GM03348 (cell line): ENCODE results near the gene MUC4.
"Not testable (repeated sequence)": the region's sequence is repeated elsewhere in the genome, so short reads cannot be mapped to it uniquely, and the experiment has no call there.

Source experiments
- DNase-seq: peaks from one replicate; pipeline ENCODE4 v3.0.0; 2012; ENCODE audit warnings: low spot score

The MUC4 gene

DNA sequence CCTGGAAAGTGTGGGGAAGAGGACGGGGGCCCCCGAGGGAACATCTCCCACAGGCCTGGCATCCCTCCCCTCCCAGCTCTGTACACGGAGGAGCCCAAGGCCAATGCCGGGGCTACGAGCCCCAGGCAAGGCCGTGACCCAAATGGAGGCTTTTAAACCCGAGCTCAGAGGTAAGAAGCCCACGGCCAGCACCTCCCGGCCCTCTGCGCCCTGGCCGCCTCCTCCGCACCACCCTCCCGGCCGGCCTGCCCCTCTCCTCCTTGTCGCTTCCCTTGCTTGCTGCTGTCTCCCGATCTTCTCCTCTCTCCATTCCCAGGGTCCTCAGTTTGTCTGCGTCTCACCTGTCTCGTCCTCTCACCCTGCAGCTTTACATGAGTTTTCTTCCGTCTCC is 1.3 kb downstream of the MUC4 start:
- no peak for DNase-seq

DNA sequence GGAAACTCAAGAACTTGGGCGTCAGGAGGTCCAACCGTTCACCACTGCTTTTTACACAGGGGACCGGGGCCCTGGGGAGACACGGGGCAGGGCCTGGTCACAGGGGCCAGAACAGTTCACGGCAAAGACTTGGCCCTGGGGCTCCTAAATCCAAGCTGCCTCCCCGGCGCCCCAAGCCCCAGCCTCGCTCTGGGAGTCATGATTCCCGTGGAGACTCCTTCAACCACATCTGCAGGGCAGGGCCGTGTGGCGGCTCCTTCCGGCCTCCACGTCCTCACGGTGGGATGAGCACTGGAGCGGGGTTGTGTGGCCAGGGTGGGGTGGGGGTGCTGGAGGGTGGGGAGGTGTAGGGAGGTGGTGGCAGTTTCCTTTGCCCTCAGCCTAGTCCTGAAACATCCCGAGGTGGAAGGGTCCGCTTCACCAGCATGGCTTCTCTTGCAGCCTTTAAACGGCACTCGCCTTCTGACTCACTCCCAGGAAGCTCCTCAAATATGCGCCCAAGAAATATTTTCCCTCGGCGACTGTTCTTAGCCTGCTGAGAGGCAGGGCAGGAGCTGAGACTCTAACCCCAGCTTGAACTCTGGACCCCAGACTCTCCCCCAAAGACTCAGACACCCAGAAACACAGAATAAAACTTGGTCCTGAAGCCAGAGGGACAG is 1.8 kb downstream of the MUC4 start:
- DNase-seq, result peak; percentile 82

DNA sequence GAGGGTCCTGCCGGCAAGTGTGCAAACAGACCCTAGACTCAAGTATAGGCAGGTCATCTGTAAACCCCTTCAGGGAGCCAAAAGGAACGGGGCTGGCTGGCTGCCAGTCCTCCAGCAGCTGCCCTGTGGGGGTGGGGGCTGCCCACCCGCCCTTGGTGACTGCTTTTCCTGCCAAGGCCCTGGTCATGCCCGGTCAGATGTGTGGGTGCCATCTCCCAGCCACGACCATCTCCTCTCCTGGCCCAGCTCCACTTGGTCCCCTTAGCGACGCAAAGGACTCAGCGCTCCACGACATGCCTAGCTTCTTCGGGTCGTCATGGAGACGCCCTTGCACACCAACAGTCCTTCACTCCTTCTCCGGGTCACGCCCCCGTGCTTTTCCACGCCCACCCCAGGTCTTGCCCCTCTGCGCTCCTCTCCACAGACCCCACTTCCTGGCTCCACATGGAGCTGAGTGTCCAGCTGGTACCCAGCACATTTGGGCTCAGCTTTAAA is 2.4 kb downstream of the MUC4 start:
- no peak for DNase-seq

DNA sequence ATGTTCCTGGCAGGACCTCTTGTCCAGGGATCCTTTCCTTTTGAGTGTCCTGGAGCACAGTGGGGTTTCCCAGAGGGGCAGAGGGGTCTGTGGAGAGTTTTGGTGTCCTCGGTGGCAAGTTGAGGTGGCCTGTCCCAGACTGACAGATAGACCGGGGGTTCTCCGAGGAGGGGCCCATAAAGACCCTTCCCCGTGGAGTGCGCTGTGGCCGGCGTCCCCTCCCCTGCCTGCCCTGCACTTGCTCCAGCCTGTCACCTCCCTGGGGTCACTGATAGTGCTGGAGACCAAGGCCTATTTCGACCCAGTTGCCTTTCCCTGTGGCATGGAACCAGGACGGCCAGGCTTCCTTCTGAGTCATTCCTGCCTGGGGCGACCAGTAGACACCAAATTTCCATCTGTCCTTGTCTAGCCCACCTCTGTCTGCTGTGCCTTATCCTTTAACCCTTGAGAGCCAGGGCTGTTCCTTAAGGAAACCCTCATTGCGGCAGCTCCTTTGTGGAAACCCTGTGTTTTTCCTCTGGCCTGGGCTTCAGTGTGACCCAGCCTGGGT is 2.9 kb downstream of the MUC4 start:
- no peak for DNase-seq

DNA sequence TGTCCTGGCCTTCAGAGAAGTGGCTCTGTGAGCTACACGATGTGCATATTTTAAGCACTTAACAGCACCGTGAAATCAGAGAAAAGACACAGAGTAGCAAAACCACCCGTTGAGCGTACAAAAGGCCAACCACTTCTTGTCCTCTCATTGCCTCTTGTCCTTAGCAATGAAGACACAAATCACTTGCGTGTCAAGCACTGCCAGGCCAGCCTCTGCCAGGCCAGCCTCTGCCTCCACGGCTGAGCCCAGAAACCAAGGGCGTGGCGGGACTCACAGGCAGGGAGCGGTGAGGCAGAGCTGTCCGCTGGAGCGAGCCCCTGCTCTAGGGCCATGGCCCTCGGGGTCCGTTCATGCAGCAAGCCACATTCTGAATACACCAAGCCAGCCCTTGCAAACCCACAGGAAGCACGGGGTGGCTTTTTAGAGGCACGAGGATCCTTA is 4.0 kb downstream of the MUC4 start:
- DNase-seq, result no peak

DNA sequence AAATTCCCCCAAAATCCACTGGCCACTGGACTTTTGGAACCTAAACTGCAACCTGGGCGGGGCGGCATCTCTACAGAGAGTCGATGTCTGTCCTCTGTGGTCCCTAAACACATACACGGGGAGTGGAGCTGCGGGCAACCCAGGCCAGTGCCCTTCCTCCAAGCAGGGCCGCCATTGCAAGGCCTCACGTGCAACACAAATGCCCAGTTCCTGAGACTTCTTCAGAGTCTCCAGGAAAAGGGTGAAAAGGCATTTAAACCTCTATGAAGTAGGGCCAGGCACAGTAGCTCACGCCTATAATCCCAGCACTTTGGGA is 4.9 kb downstream of the MUC4 start:
- DNase-seq, result no peak

DNA sequence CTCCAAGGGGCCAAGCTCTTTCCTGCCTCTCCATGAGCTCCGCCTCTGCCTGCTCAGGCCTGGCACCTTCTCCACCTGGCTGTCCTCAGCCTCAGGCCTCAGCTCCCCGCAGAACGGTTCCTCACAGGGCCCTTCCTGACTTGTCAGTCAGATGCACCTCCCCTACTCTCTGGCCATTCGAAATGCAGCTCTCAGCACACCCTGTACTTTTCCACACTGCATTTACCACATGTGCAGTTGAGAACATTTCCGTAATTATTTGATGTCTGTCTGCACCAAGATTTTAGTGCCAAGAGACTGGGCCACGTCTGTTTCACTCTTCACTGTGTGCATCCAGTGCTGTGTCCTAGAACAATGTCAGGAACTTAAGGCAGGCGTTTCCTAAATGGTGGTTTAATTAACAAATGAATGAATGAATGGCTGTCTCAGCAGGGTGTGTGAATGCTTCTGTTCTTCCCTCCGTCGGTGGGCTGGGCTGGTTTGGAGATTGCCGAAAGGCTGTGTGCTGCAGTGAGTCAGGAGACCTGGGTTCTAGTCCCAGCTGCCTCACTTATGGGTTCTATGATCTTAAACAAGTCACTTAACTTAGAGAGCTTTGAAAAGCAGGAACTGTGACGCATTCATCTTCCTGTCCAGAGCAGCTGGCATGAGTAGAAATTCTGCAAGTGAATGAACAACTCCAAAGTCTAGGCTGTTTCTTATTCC is 5.4 kb downstream of the MUC4 start:
- no peak for DNase-seq

DNA sequence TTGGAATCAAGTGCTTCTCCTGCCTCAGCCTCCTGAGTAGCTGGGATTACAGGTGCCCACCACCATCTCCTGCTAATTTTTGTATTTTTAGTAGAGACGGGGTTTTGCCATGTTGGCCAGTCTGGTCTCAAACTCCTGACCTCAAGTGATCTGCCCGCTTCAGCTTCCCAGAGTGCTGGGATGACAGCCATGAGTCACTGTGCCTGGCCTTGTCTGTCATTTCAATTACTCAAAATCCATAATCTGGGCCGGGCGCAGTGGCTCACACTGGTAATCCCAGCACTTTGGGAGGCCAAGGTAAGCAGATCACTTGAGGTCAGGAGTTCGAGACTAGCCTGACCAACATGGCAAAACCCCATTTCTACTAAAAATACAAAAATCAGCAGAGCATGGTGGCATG is 6.1 kb downstream of the MUC4 start:
- not testable (repeated sequence) for DNase-seq

DNA sequence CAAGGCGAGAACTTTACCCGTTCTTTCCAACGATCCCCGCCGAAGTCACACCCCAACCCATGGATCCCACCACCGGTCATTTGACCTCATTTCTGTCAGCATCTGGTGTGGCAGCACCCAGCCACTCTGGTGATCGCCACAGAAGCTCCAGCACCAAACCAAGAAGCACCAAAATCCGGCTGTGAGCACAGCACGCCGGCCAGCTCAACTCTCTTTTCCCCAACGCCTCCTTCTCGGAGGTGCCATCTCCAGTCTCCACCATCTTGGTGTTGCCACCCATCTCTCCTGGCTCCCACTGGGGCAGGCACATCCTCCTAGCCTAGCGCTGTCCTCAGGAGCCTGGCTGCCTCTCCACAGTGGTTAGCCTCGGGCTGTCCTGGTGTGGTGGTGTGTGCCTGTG is 6.5 kb downstream of the MUC4 start:
- no peak for DNase-seq

DNA sequence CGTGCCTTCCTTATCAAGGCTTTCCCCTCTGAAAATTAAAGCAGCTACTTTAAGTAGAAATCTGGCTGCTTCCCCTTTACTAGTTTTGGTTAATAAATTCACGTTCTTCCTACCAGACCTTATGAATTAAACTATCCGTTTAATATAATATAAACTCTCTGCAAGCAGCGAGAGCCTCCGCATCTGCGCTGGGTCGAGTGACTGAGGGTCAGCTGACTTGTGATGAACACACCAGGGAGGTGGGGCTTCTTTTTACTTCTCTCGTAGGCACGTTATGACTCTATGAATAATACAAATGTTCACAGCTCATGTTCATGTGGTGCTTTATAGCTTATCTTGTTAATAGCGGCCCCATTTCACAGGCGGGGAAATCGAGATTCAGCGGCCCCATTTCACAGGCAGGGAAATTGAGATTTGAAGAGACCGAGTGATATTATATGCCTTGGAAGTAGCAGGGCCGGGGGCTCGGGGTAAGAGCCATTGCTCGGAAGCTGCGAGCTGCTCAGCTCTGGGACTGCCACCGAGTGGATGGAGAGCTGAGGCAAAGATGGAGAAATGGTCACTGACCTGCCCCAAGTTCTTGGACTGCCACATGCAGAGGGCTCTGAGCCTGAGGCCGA is 8.3 kb downstream of the MUC4 start:
- DNase-seq, result no peak

DNA sequence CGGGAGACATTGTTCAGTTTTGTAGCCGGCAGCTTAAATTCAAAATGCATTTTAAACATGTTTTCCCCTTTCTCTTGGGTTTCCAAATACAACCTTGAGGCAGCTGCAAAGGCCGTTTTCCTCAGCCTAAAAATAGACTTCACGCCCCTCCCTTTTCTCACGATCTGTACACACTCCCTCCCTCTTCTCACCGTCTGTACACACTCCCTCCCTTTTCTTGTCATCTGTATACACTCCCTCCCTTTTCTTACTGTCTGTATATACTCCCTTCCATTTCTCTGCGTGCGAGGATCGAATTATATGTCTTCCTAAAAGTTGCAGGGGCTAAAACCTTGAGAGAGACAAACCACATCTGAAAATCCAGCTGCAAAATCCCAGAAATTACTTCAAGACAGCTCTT is 8.9 kb downstream of the MUC4 start:
- DNase-seq, result no peak

DNA sequence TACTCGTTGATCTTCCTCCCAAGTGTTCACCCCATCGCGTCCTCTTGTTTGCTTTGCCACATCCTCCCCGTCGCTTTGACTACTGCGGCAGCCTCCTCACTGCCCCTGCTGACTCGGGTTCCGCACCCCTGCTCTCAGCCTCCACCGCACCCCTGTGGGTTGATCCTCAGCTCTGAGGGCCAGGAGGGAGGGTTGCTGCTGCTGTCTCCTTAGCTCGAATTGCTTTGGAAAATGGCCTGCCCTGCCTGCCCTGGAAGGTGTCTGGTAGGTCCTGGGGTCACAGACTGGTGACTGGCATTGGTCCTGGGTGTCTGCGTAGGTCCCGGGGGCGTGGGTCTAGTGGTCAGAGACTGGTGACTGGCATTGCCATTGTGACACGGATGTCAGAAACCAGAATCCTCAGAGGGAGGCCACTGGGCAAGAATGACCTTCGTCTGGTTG is 9.4 kb downstream of the MUC4 start:
- DNase-seq, result no peak

DNA sequence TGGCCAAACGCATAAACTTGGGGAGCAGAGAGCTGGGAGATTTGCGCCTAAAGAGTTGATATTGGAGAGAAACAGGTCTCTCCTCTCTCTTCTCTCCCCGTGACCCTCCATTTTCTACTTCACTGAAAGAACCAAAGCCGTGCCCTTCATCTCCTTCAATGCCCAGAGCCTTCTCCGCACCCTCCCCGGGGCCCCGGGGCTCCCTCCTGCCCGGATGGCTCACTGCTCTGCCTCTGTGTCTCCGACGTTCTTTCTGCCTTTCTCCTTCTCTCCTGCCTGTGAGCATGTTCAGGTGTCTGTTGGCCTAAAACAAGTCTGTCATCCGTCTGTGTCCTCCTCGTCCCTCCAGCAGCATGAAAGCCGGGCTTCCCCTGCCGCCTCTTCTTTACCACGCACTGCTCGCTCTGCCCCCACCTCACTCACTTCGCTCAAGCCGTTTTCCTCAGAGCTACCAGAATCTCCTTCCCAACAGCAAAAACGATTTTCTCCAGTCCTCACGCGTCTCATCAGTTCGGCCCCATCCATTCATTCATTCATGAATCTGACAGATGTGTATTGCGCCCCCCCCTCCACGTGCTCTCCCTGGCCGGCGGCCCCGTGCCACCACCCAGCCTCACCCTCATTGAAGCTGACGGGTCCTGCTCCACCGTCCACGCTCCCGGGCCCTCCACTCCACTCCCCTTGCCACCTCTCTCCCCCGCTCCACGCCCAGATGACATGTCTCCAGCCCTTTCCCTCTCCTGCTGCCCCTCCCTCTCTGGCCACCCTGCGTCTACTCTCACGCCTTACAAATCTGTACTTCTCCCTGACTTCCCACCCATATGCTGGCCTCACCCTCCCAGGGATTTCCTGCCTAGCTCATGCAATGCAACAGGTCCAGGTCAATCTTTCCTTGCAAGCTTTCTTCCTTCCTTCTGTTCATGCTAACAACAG is 10.2 kb downstream of the MUC4 start:
- DNase-seq, result no peak

DNA sequence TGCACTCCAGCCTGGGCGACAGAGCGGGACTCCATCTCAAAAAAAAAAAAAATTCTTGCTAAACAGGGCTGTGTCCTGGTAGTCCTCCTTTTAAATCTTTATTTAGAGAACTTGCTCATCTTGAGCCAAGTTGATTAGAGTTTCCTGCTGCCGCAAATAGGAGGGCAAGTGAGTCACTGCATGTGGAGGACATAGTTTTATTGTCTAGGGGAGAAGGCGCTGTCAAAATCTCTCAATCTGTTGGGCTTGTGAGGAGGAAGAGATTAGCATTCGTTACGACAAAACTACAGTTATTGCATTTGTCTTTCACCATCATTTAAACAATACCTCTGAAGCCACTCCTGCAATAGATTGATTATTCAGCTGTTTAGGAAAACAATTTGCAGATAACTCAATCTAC is 11.5 kb downstream of the MUC4 start:
- no peak for DNase-seq

DNA sequence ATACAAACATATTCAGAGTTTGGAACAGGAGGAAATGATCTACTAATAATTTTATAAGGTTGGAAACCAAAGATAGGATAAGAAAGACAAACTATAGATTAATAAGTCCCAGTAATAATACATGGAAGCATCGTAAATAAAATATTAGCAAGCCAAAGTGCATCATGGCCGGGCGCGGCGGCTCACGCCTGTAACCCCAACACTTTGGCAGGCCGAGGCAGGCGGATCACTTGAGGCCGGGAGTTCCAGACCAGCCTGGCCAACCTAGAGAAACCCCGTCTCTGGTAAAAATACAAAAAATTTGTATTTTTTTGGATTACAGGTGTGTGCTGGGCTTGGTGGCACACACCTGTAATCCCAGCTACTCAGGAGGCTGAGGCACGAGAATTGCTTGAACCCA is 14.9 kb downstream of the MUC4 start:
- DNase-seq, result no peak

DNA sequence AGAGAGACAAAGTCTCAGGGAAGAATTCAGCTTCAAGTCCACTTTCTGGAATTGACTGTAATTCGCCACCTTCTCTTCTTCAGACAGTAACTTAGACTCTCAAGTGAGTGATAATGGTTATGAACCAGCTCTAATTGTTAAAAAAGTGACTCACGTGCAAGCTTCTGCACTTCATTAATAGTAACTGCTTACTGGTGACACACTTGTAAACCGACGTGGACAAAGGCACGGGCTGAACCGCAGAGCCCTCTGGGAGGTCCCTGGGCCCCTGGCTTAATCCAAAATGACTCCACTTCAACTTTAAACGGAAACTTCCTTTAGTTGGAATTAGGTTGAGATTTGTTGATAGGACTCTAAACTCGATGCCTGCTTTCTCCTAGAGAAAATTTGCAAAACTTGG is 17.0 kb downstream of the MUC4 start:
- no peak for DNase-seq

DNA sequence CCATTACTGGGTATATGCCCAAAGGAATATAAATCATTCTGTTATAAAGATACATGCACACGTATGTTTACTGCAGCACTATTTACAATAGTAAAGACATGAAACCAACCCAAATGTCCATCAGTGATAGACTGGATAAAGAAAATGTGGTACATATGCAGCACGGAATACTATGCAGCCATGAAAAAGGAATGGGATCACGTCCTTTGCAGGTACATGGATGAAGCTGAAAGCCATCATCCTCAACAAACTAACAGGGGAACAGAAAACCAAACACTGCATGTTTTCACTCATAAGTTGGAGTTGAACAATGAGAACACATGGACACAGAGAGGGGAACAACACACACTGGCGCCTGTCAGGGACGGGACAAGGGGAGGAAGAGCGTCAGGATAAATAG is 19.1 kb downstream of the MUC4 start:
- not testable (repeated sequence) for DNase-seq

DNA sequence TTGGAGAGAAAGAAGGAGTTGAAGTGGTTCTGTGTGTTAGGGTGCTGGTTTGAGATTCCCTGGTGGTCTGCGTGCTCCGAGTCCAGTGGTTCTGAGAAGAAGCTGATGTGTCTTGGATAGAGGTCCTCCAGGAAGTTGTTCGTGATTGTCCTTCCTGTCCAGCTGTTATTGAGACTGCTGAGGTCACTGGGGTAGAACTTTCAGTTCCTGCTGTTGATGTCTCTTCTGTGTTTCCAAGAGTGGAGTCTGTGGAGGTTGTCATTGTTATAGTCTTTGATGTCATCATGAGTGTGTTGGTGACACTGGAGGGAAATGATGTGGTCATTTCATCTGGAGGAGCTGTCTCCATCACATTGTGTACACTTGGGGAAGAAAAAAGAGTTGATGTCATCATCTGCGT is 20.8 kb downstream of the MUC4 start:
- no peak for DNase-seq

DNA sequence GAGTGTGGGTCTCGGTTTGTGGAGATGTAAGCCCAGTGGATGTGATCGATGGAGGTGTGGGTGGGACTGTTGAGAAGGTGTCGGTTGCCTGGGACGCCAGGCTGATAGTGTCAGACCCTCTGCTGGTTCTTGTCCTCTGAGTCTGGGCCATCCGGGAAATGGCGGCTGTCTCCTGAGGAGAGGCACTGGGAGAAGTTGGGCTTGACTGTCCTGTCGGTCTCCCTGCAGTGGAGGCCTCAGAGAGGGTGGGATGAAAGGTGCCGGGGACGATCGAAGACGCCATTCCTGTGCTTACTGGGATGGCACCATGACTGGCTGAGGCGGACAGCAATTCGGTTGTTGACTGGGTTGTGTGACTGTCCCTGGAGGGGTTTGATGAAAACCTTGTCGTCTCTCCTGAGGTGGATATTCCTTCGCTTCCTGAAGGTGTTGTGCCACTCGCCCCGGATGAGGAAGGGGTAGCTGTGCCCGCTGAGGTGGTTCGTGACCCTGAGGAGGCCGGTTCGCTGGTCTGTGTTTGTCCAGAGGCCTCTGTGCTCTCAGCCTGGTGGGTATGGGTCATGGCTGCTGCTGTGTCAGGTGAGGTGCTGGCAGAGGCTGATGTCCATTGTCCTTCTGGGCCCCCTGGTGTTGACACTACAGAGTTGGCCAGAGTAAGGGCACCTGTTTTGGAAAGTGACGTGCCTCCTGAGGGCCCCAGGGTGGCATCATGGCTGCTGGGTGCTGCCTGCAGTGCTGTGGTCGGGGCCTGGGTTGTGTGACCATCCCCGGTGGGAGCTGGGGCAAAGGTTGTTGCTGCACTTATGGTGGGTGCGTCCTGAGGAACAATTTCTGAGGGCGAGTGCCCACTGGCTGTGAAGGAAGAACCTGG is 22.8 kb downstream of the MUC4 start:
- DNase-seq, result no peak

DNA sequence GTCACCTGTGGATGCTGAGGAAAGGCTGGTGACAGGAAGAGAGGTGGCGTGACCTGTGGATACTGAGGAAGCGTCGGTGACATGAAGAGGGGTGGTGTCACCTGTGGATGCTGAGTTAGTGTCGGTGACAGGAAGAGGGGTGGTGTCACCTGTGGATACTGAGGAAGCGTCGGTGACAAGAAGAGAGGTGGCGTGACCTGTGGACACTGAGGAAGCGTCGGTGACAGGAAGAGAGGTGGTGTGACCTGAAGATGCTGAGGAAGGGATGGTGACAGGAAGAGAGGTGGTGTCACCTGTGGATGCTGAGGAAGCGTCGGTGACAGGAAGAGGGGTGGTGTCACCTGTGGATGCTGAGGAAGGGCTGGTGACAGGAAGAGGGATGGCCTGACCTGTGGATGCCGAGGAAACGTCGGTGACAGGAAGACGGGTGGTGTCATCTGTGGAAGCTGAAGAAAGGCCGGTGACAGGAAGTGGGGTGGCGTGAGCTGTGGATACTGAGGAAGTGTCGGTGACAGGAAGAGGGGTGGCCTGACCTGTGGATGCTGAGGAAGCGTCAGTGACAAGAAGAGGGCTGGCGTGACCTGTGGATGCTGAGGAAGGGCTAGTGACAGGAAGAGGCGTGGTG is 25.8 kb downstream of the MUC4 start:
- not testable (repeated sequence) for DNase-seq

DNA sequence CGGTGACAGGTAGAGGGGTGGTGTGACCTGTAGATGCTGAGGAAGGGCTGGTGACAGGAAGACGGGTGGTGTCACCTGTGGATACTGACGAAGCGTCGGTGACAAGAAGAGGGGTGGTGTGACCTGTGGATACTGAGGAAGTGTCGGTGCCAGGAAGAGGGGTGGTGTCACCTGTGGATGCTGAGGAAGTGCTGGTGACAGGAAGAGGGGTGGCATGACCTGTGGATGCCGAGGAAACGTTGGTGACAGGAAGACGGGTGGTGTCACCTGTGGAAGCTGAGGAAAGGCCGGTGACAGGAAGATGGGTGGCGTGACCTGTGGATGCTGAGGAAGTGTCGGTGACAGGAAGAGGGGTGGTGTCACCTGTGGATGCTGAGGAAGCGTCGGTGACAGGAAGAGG is 27.7 kb downstream of the MUC4 start:
- not testable (repeated sequence) for DNase-seq
